SH-SY5Y (cell line): ENCODE measurements around the gene MRPL9.

Source experiments
- GATA2 ChIP-seq: IDR thresholded peaks from 2 replicates; pipeline ENCODE4 v1.6.1; 2011; ENCODE audit warnings: mild to moderate bottlenecking, low read depth, low read length
- GATA3 ChIP-seq: IDR thresholded peaks from 2 replicates; pipeline ENCODE4 v1.6.1; 2011; ENCODE audit warnings: low read depth, mild to moderate bottlenecking, low read length, moderate library complexity

DNA sequence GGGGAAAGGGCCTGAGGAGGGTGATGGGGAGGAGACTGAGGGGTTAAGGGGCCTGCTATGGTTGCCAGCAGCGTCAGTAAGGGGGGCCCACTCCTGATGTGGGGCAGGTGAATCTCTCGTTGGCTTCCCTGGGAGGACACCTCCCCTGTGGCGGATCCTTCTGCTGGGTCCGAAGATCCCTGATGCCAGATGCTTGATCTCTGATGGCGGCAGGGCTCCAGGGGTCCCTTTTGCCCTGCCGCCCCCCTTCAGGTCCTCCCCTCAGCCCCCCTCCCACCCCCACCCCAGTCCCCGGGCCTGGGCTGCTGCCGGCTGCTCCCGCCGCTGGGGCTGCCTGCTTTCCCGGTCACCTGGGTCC lies 46.9 kb downstream of the MRPL9 start:
- no peak for TF ChIP-seq GATA2
- TF ChIP-seq GATA3 = no peak
